Vagina (tissue), 2 donors: ENCODE results near the gene HTATIP2. TPM values are rescaled to one million over a fixed set of nuclear protein-coding genes. Genes with fewer than 3 reads are reported as not detected.

Source experiments
- DNase-seq, 2 donors: peaks; one replicate each; pipeline ENCODE4 v3.0.0-alpha.2; 2017; ENCODE audit errors: extremely low spot score in 2 of 2
- H3K27ac ChIP-seq: fragments of 200-600 bp; sonication (generic); one replicate; pipeline ENCODE4 v1.5.1; 2019
- H3K27me3 ChIP-seq: fragments of 200-600 bp; sonication (generic); one replicate; pipeline ENCODE4 v1.5.1; 2019
- H3K36me3 ChIP-seq, 2 donors: fragments of 200-600 bp; sonication (generic); one replicate each; pipeline ENCODE4 v1.5.1; 2017 to 2019
- H3K4me1 ChIP-seq: fragments of 200-600 bp; sonication (generic); one replicate; pipeline ENCODE4 v1.5.1; 2019
- H3K4me3 ChIP-seq, 2 donors: fragments of 200-600 bp; sonication (generic); 1 replicate in 1 of 2; 2 replicates in 1 of 2; pipeline ENCODE4 v1.5.1; 2016 to 2019
- H3K9me3 ChIP-seq: fragments of 200-600 bp; sonication (generic); one replicate; pipeline ENCODE4 v1.5.1; 2019
- POLR2A ChIP-seq, 2 donors: fragments of 450-650 bp; IDR thresholded peaks; one replicate each; pipeline ENCODE4 v1.6.1; 2017; ENCODE audit warnings: antibody characterized with exemption in 2 of 2, mild to moderate bottlenecking in 2 of 2, moderate library complexity in 2 of 2
- POLR2AphosphoS5 ChIP-seq, 2 donors: sonication (generic); formaldehyde crosslinking; IDR thresholded peaks; one replicate each; pipeline ENCODE4 v1.9.0; 2017; ENCODE audit warnings: antibody characterized with exemption in 2 of 2, mild to moderate bottlenecking in 2 of 2, low read depth in 1 of 2; ENCODE audit not compliant: insufficient read depth in 1 of 2
- intact Hi-C: fragments of 100-400 bp; cut with DNase I; formaldehyde crosslinking; loops from one replicate; pipeline ENCODE4 v1.15.1; 2023
- total RNA-seq: library from RNA; depleted of rRNA; stranded (reverse); fragments of >200 nt; gene quantifications from one replicate; pipeline ENCODE4 v1.2.3, GENCODE V29; 2016
- TF ChIP-seq, protein P1 (sequence below), 3 experiments: fragments of 450-650 bp in 2 of 3; fragments of 200-600 bp in 1 of 3; sonication (generic) in 1 of 3; IDR thresholded peaks; one replicate each; pipeline ENCODE4 v1.5.1; 2017 to 2019; ENCODE audit warnings: antibody characterized with exemption in 3 of 3, mild to moderate bottlenecking in 2 of 3, moderate library complexity in 2 of 3

The HTATIP2 gene
- total RNA-seq, 1 donor from 2014 or later: 35.1 TPM

DNA sequence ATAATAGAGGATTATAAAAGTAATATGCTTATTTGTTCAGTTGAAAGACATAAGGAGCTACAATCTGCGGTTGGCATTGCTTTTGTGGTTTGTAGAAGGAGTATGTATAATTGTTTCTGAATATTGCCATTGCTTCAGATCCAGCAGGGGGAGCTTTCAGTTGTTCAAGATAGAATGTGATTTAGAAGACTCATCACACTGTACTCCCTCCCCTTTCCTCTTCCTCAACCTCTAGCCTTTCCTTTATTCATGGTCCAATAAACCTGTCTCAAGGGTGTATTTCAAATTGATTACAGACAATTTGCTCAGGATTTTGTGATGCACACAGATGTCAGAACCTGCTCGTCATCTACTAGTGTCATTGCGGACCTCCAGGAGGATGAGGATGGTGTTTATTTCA is 33.8 kb downstream of the HTATIP2 start:
- no peaks in the 10 kb centered on the region for H3K27me3 ChIP-seq
- peaks cover 0 to 35% of the 10 kb centered on the region in 2 donors for H3K36me3 ChIP-seq
- no peaks in the 10 kb centered on the region for H3K4me1 ChIP-seq
- H3K4me3 ChIP-seq: no peak overlapping the region
- intact Hi-C loops: no loop called here
- no peaks in the 10 kb centered on the region for H3K9me3 ChIP-seq
- TF ChIP-seq POLR2AphosphoS5 (IDR thresholded peaks at IDR 0.05; ENCODE audit: insufficient read depth in 1 of 2, low read depth in 1 of 2) (no peak), POLR2A (IDR thresholded peaks at IDR 0.05) (no peak)
- TF ChIP-seq, protein P1, sequence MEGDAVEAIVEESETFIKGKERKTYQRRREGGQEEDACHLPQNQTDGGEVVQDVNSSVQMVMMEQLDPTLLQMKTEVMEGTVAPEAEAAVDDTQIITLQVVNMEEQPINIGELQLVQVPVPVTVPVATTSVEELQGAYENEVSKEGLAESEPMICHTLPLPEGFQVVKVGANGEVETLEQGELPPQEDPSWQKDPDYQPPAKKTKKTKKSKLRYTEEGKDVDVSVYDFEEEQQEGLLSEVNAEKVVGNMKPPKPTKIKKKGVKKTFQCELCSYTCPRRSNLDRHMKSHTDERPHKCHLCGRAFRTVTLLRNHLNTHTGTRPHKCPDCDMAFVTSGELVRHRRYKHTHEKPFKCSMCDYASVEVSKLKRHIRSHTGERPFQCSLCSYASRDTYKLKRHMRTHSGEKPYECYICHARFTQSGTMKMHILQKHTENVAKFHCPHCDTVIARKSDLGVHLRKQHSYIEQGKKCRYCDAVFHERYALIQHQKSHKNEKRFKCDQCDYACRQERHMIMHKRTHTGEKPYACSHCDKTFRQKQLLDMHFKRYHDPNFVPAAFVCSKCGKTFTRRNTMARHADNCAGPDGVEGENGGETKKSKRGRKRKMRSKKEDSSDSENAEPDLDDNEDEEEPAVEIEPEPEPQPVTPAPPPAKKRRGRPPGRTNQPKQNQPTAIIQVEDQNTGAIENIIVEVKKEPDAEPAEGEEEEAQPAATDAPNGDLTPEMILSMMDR (IDR thresholded peaks at IDR 0.05): no peak
- H3K27ac ChIP-seq: no peak overlapping the region
- no peak for DNase-seq

DNA sequence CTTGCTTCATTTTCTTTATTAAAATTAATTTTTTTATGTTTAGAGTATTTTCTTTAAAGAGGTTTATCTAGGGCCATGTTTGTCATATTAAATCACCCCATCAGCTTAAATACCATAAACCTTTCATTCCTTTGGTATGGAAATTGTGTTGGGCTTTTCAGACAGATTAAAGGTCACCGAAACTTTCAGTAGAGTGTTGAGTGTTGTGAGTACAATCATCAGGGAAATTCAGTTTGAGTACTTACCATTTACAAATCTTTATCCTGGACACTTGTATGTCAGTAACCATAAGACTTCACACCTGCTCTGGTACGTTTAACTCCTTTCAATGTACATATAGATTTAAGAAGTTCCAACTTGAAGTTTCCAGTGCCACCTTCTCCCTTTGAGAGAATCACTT is 36.0 kb downstream of the HTATIP2 start:
- H3K4me3 ChIP-seq: no peak overlapping the region
- intact Hi-C loops: no loop called here
- no peaks in the 10 kb centered on the region for H3K27me3 ChIP-seq
- no peak for DNase-seq
- TF ChIP-seq POLR2A (IDR thresholded peaks at IDR 0.05) (no peak), POLR2AphosphoS5 (IDR thresholded peaks at IDR 0.05; ENCODE audit: insufficient read depth in 1 of 2, low read depth in 1 of 2) (no peak)
- TF ChIP-seq, protein P1 (IDR thresholded peaks at IDR 0.05): no peak
- no peak overlapping the region for H3K27ac ChIP-seq
- peaks cover 0 to 30% of the 10 kb centered on the region in 2 donors for H3K36me3 ChIP-seq
- no peaks in the 10 kb centered on the region for H3K4me1 ChIP-seq
- no peaks in the 10 kb centered on the region for H3K9me3 ChIP-seq

DNA sequence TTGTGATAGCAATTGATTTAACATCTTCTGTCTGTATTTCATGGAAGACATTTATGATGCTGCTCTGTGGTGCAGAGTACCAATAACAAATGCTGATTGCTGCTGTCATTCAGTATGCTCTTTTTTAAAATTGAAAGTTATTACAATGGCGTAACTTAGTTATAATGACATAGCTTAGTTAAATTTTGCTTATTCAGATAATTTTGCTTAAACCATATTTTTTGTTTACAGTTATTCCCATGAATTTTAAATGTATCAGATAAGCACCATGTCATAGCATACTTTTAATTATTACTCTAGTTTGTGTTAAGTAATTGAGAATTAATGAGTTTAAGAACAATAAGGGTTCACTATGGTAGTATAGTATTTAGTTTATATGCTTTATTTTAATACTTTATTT is 39.5 kb downstream of the HTATIP2 start:
- intact Hi-C loops: no loop called here
- Histone ChIP-seq H3K9me3 (no peaks in the 10 kb centered on the region), H3K27ac (no peak overlapping the region), H3K36me3 (peaks cover 0 to 28% of the 10 kb centered on the region in 2 donors), H3K27me3 (no peaks in the 10 kb centered on the region), H3K4me1 (no peaks in the 10 kb centered on the region), H3K4me3 (no peak overlapping the region)
- DNase-seq: no peak
- no peak for TF ChIP-seq POLR2A (IDR thresholded peaks at IDR 0.05)
- TF ChIP-seq POLR2AphosphoS5 (IDR thresholded peaks at IDR 0.05; ENCODE audit: insufficient read depth in 1 of 2, low read depth in 1 of 2): no peak
- TF ChIP-seq, protein P1 (IDR thresholded peaks at IDR 0.05): no peak

DNA sequence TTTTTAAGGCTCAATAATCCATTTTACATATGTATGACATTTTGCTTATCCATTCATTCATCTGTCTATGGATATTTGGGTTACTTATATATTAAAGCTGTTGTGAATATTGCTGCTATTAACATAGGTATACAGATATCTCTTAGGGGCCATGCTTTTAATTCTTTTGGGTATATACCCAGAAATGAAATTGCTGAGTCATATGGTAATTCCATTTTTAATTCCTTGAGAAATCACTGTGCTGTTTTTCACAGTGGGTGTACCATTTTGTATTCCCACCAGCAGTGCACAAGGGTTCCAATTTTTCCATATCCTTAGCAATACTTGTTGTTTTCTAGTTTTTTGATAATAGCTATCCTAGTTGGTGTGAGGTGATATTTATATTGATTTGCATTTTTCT is 43.0 kb downstream of the HTATIP2 start:
- DNase-seq: no peak
- no peaks in the 10 kb centered on the region for H3K9me3 ChIP-seq
- H3K27me3 ChIP-seq: no peaks in the 10 kb centered on the region
- H3K4me3 ChIP-seq: no peak overlapping the region
- H3K27ac ChIP-seq: no peak overlapping the region
- intact Hi-C loops: no loop called here
- H3K4me1 ChIP-seq: no peaks in the 10 kb centered on the region
- peaks cover 0 to 20% of the 10 kb centered on the region in 2 donors for H3K36me3 ChIP-seq
- TF ChIP-seq POLR2AphosphoS5 (IDR thresholded peaks at IDR 0.05; ENCODE audit: insufficient read depth in 1 of 2, low read depth in 1 of 2) (no peak), POLR2A (IDR thresholded peaks at IDR 0.05) (no peak)
- TF ChIP-seq, protein P1 (IDR thresholded peaks at IDR 0.05): no peak

DNA sequence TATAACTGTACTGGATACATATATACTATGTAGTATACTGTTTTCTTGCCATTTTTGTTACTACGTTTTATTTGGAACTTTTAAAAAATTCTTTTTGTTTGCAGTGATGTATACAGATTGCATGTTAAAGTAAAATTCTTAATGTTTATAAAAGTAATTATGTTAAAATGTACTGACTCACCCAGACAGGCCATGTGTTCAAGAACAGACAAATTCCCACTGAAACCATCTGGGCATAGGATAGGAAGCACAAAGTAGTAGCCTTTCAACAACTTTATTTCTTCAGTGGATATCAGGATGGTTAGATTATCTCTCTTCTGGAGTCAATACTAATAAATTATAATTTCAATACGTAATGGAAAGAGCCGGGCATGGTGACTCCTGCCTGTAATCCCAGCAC is 43.8 kb downstream of the HTATIP2 start:
- Histone ChIP-seq H3K4me1 (no peaks in the 10 kb centered on the region), H3K9me3 (no peaks in the 10 kb centered on the region), H3K36me3 (peaks cover 0 to 20% of the 10 kb centered on the region in 2 donors), H3K27ac (no peak overlapping the region), H3K27me3 (no peaks in the 10 kb centered on the region), H3K4me3 (no peak overlapping the region)
- TF ChIP-seq, protein P1 (IDR thresholded peaks at IDR 0.05): no peak
- intact Hi-C loops: no loop called here
- DNase-seq: no peak
